Gastrocnemius medialis (tissue), 4 donors: Measurements from ENCODE around the gene MSTN.
"Not testable (repeated sequence)": the region's sequence is repeated elsewhere in the genome, so short reads cannot be mapped to it uniquely, and the experiment has no call there.

ENCODE experiments used
- POLR2A ChIP-seq, 2 donors: fragments of 450-650 bp; IDR thresholded peaks; one replicate each; pipeline ENCODE4 v1.6.1; 2017; ENCODE audit warnings: antibody characterized with exemption in 2 of 2, mild to moderate bottlenecking in 2 of 2, moderate library complexity in 2 of 2
- TF ChIP-seq, protein P1 (sequence below), 5 experiments: fragments of 450-650 bp in 3 of 5; fragments of 200-600 bp in 2 of 5; sonication (generic) in 2 of 5; IDR thresholded peaks in 4 of 5; conservative IDR thresholded peaks in 1 of 5; 1 replicate in 4 of 5; 2 replicates in 1 of 5; pipeline ENCODE4 v1.5.1; 2016 to 2019; ENCODE audit warnings: antibody characterized with exemption in 5 of 5, mild to moderate bottlenecking in 3 of 5, moderate library complexity in 3 of 5

DNA sequence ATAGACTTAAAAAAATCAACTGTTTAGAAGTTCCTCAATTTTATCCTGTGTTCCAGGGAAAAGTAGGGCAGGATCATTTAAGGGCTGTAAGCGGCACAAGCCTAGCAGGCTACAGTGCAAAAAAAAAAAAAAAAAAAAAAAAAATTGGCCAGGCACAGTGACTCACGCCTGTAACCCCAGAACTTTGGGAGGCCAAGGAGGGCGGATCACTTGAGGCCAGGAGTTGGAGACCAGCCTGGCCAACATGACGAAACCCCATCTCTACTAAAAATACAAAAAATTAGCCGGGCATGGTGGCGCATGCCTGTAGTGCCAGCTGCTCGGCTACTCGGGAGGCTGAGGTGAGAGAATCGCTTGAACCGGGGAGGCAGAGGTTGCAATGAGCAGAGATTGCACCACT, 28.1 kb downstream of the MSTN start:
- not testable (repeated sequence) for TF ChIP-seq POLR2A (IDR thresholded peaks at IDR 0.05)
- TF ChIP-seq, protein P1, sequence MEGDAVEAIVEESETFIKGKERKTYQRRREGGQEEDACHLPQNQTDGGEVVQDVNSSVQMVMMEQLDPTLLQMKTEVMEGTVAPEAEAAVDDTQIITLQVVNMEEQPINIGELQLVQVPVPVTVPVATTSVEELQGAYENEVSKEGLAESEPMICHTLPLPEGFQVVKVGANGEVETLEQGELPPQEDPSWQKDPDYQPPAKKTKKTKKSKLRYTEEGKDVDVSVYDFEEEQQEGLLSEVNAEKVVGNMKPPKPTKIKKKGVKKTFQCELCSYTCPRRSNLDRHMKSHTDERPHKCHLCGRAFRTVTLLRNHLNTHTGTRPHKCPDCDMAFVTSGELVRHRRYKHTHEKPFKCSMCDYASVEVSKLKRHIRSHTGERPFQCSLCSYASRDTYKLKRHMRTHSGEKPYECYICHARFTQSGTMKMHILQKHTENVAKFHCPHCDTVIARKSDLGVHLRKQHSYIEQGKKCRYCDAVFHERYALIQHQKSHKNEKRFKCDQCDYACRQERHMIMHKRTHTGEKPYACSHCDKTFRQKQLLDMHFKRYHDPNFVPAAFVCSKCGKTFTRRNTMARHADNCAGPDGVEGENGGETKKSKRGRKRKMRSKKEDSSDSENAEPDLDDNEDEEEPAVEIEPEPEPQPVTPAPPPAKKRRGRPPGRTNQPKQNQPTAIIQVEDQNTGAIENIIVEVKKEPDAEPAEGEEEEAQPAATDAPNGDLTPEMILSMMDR (IDR thresholded peaks at IDR 0.05 in 4 of 5, conservative IDR thresholded peaks at IDR 0.05 in 1 of 5) = not testable (repeated sequence)
